Measurements from ENCODE around the gene BLOC1S3.

BLOC1S3 gene

GRCh38 chr19:45146251-45146650 is 32.3 kb upstream of the BLOC1S3 start:
- no peak for DNase-seq (ENCODE audit: low read depth in 2 of 2)

- DNase-seq (ENCODE audit: low read depth in 2 of 2) = no peak
Observed at GRCh38 chr19:45146741-45147205, 31.8 kb upstream of the BLOC1S3 start.

GRCh38 chr19:45147835-45148676 is 30.5 kb upstream of the BLOC1S3 start:
- no peak for DNase-seq (ENCODE audit: low read depth in 2 of 2)

GRCh38 chr19:45149129-45149528 is 29.5 kb upstream of the BLOC1S3 start:
- no peak for DNase-seq (ENCODE audit: low read depth in 2 of 2)

- no peak for DNase-seq (ENCODE audit: low read depth in 2 of 2)
Observed at GRCh38 chr19:45150180-45150579, 28.4 kb upstream of the BLOC1S3 start.

- DNase-seq (ENCODE audit: low read depth in 2 of 2) = no peak
Observed at GRCh38 chr19:45150751-45151281, 27.8 kb upstream of the BLOC1S3 start.

- DNase-seq (ENCODE audit: low read depth in 2 of 2) = no peak
Observed at GRCh38 chr19:45151320-45151719, 27.3 kb upstream of the BLOC1S3 start.

- DNase-seq (ENCODE audit: low read depth in 2 of 2) = no peak
Observed at GRCh38 chr19:45151821-45152503, 26.6 kb upstream of the BLOC1S3 start.

- no peak for DNase-seq (ENCODE audit: low read depth in 2 of 2)
Observed at GRCh38 chr19:45152504-45153338, 25.9 kb upstream of the BLOC1S3 start.

GRCh38 chr19:45153339-45154063 is 25.1 kb upstream of the BLOC1S3 start:
- DNase-seq (ENCODE audit: low read depth in 2 of 2) = no peak

- DNase-seq (ENCODE audit: low read depth in 2 of 2) = no peak
Observed at GRCh38 chr19:45154064-45154827, 24.3 kb upstream of the BLOC1S3 start.

GRCh38 chr19:45156011-45156630 is 22.5 kb upstream of the BLOC1S3 start:
- DNase-seq (ENCODE audit: low read depth in 2 of 2) = no peak

- no peak for DNase-seq (ENCODE audit: low read depth in 2 of 2)
Observed at GRCh38 chr19:45156751-45157150, 21.8 kb upstream of the BLOC1S3 start.

GRCh38 chr19:45158503-45159209 is 19.9 kb upstream of the BLOC1S3 start:
- no peak for DNase-seq (ENCODE audit: low read depth in 2 of 2)

GRCh38 chr19:45159210-45159970 is 19.2 kb upstream of the BLOC1S3 start:
- DNase-seq (ENCODE audit: low read depth in 2 of 2) = no peak

GRCh38 chr19:45159971-45160324 is 18.6 kb upstream of the BLOC1S3 start:
- no peak for DNase-seq (ENCODE audit: low read depth in 2 of 2)

- no peak for DNase-seq (ENCODE audit: low read depth in 2 of 2)
Observed at GRCh38 chr19:45160870-45161737, 17.5 kb upstream of the BLOC1S3 start, which contains the start of gene NKPD1. Gene NKPD1 (minus strand): TSS chr19:45160982. CDS start chr19:45160150, 832 bp downstream.
